HG02981 (cell line): ENCODE measurements around the gene FRMPD1.
"Not testable (repeated sequence)": the region's sequence is repeated elsewhere in the genome, so short reads cannot be mapped to it uniquely, and the experiment has no call there.

Experiments
- ATAC-seq: cut with Tn5 transposase; IDR thresholded peaks from one replicate; pipeline ENCODE4 v1.9.1; 2021; ENCODE audit warnings: mild to moderate bottlenecking, moderate library complexity; ENCODE audit not compliant: unreplicated experiment

FRMPD1 gene

GRCh38 chr9:37730839-37731238 lies 80.1 kb downstream of the FRMPD1 start:
- no peak for ATAC-seq

DNA sequence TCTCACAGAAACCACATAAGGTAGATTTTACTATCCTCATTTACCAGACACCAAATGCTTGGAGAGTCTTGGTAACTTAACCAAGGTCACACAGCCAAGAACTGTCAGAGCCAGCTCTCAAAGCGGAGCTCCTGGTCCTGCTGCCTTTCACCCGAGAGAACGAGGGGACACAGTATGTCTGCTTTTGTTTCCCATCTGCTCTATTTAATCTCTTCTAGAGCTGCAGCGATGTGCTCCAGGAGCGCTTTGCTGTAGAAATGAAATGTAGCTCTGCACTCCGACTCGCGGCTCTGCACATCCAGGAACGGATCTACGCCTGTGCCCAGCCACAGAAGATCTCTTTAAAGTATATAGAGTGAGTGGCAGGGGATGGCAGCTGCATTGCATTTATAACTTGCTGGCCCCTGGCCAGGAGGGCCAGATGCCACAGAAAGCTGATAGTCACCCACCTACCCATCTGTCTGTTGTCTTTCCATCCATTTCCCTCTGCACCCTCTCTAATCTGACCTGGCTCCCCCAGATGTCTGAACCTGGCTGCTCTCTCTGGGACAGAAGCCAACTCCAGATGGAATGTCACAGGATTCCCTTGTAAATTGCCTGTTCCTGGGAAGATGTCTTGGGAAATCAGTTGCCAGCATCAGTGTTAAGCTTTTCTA lies 81.5 kb downstream of the FRMPD1 start:
- no peak for ATAC-seq

GRCh38 chr9:37732952-37733351 lies 82.2 kb downstream of the FRMPD1 start:
- no peak for ATAC-seq

DNA sequence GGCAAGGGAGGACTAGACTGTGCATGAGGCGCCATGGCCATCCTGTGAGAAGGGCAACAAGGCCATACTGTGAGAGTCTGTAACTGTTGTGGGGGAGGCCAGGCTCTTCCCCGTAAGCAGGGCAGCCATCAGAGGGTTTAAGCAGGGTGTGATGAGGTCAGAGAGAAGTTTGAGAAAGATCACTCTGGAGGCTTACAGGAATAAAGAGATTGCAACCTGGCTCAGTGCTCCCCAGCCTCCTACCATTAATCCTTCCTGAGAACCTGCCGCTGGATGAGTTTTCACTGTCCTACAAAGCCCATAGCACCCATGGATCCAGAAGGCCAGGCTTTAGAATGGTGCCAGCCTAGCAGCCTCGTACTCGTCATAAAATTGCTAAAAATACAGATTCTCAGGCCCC lies 88.5 kb downstream of the FRMPD1 start:
- no peak for ATAC-seq

DNA sequence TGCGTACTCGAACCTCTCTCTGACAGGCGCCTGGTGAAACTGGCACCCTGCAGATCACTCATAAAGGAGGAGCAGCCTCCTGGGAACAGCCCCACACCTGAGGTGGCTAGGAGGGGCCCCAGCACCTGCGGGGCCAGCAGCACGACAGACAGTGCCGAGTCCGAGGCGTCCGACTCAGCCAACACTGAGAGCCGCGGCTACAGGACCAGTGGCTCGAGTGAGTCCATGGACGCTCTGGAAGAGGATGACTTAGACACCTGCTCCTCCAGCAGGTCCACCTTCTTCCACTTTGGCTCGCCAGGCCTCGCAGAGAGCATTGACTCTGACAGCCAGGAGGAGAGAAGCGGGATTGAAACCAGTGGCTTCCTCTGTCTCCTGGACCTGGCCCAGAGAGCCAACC lies 89.4 kb downstream of the FRMPD1 start:
- no peak for ATAC-seq

DNA sequence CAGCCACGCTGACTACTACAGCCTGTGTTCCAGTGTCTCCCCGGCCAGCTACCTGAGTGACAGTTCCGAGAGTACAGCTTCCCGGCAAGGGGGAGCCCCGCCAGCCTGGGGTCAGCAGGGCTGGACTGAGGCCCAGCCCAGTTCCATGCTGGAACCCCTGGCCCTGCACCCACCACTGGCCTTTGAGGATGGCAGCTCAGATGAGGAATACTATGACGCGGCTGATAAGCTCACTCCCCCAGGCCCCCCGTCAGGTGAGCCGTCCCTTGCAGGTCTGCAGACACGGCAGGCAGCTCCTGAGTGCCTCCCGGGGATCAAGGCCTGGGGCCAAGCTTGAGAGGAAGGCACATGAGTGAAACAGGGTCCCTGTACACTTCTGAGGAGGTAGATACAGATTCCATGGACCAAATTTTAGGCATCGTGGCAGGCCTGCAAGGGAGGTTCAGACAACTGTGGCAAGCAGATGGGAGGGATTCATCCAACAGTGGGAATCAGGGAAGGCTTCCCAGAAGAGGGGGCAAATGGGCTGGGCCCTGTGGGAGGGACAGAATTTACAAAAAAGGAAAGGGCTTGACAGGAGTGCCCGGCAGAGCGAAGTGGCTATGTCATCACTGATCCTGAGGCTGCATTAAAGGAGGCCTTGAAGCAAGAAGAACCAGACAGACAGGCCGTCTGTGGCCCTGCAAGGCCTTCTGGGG lies 90.0 kb downstream of the FRMPD1 start:
- no peak for ATAC-seq

- ATAC-seq, result no peak
Observed at GRCh38 chr9:37745970-37746369, 95.2 kb downstream of the FRMPD1 start.

GRCh38 chr9:37746448-37747270 lies 95.9 kb downstream of the FRMPD1 start:
- ATAC-seq, result no peak

DNA sequence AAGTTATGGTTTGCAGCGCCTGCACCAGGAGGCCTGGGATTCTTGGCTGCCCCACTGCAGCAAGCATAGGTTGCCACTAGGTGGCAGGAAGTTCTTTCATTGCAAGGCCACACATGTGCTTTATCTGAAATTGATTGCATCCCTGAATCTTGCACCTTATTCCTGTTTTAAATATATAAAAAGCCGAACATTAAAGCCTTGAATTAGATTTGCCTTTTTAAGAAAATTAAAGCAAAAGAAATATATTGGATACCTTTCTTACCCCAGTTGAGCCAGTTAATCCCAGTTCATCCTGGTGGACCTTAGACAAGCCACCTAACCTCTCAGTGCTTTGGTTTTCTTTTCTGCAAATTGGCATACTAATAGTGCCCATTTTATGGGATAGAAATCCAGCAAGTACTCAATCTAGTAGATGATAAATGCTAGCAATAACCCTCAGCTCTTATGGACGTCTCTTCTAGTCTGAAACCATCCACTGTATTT lies 96.6 kb downstream of the FRMPD1 start:
- peak; percentile 70 for ATAC-seq

- no peak for ATAC-seq
Observed at GRCh38 chr9:37749129-37749528, 98.4 kb downstream of the FRMPD1 start.

DNA sequence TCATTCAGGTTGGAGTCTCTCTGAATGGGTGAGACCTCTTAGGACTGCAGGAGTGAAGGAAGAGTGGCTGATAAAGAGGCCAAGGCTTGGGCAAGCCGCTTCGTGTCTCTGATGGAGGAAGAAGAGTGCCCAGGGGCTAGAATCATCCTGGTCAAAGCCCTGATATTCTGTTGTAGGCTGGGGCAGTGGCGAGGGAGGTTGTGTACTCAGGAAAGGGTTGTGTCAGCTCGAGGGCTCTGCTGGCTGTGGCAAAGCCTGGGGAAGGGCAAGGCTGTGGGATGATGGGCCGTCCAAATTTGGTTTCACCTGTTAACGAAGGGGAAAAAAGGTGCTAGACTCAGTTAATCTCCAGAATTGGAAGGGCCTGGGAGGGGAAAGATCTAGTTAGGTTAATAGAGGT lies 100.4 kb downstream of the FRMPD1 start:
- no peak for ATAC-seq

- ATAC-seq, result not testable (repeated sequence)
Observed at GRCh38 chr9:37751704-37752103, 101.0 kb downstream of the FRMPD1 start.

GRCh38 chr9:37752112-37752511 lies 101.4 kb downstream of the FRMPD1 start:
- ATAC-seq, result not testable (repeated sequence)

DNA sequence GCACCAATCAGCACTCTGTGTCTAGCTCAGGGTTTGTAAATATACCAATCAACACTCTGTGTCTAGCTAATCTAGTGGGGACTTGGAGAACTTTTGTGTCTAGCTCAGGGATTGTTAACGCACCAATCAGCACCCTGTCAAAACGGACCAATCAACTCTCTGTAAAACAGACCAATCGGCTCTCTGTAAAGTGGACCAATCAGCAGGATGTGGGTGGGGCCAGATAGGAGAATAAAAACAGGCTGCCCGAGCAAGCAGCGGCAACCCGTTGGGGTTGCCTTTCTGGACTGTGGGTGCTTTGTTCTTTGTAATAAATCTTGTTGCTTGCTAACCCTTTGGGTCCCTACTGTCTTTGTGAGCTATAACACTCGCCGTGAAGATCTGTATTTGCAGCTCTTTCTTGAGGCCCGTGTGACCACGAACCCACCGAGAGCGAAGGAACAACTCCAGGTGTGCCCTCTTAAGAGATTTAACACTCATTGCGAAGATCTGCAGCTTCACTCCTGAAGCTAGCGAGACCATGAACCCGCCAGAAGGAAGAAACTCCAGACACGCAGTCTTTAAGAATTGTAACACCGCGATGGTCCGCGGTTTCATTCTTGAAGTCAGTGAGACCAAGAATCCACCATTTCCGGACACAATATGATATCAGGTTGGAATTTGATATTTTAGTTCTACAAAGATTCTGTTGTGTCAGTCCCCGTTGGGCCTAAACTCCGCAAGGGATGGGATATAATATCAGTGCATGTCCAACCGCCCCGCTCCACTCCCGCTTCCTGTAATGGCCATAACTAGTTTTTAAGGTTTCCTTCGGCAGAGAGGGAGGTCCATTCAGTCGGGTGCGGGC lies 102.1 kb downstream of the FRMPD1 start:
- ATAC-seq, result no peak

DNA sequence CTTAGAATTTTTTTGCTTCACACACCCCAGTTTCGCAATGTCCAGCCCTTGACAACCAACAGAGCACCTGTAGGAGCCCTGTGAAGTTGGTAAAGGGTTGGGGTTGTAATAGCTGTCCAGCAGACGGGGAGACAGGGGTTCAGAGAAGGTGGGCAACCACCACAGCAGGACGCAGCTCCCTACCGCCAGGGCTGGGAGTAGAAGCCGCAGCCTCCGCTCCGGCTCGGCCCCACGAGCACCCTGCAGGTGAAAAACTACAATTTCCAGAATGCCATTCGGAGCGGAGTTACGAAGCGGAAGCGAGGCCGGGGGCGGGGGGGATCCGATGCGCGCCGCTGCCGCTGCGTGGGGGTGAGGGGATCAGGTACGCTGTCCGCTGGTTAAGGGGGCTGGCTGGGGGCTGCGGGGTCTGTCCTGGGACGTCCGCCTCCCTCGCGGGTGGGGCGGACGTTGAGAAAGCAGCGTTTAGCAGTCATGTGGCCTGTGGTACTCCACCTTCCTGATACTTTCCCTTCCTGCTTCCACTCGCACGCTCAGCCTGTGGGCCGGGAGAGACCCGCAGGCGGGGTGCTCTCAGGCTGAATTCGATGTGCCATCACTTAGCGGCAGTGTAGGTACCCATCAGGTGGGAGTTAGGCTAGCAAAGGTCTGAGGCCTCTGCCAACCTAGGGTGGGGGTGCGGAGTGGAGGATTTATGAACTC lies 102.9 kb downstream of the FRMPD1 start, which contains the start of gene TRMT10B:
Gene TRMT10B (plus strand): TSS at position 317 of the 702 bp plus-strand sequence. CDS start 8,127 bp downstream, outside the sequence.
- peak; percentile 91 for ATAC-seq

- ATAC-seq, result no peak
Observed at GRCh38 chr9:37758747-37759146, 108.0 kb downstream of the FRMPD1 start.

- ATAC-seq, result no peak
Observed at GRCh38 chr9:37760416-37761161, 109.8 kb downstream of the FRMPD1 start.

DNA sequence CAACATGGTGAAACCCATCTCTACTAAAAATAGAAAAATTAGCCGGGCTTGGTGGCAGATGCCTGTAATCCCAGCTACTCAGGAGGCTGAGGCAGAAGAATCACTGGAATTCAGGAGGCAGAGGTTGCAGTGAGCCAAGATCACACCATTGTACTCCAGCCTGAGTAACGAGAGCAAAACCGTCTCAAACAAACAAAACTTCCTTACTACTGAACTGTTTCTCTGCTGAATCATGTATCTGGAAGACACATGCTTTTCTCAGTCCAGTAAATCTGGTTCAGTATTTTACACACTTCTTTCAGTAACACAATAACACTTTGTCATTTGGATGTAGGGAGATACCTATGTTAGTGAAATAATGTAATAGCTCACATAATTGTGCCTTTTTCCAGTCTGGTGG lies 110.8 kb downstream of the FRMPD1 start:
- ATAC-seq, result no peak

DNA sequence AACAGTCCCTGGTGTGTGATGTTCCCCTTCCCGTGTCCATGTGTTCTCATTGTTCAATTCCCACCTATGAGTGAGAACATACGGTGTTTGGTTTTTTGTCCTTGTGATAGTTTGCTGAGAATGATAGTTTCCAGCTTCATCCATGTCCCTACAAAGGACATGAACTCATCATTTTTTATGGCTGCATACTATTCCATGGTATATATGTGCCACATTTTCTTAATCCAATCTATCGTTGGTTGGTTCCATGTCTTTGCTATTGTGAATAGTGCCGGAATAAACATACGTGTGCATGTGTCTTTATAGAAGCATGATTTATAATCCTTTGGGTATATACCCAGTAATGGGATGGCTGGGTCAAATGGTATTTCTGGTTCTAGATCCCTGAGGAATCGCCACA lies 114.5 kb downstream of the FRMPD1 start:
- ATAC-seq, result not testable (repeated sequence)
